NCI-H2029 (cell line): ENCODE results near the gene URB2.
"Not testable (repeated sequence)": the region's sequence is repeated elsewhere in the genome, so short reads cannot be mapped to it uniquely, and the experiment has no call there.

ENCODE experiments used
- DNase-seq: peaks from one replicate; lab custom pipeline; 2025; lab: John Stamatoyannopoulos, UW

The URB2 gene

DNA sequence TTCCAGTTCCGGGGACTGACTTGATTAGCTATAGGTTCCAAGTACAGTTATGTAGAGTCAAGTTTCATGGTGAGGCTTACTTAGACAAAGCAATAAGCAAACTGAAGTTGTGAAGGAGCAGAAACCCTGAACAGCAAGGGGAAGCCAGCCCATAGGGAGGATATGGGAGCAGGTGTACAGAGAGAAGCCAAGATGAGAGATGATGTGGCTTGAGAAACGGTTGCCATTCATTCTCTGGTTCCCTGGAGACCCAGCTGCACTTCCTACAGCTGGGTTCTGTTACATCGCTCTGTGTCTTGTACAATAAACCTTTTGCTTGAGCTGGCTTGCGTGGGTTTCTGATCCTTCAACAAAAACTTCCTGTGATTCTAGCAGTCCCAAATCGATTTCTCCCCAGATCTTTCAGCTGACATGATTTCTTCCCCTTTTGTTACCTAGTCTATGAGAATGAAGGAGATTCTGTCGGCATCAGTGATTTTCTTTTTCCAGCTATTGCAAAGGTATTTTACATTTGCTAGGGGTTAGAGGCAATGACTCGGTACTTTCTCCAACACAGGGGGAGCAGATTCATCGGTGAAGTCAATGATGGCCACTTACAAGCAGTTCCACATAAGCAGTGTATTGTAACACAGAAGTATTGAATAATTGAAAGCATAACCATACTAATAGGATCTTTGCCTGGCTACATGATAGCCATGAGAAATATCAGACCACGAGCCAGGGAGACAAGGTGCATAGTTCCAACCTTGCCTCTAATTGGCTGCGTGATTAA is 67.3 kb downstream of the URB2 start:
- DNase-seq: no peak

DNA sequence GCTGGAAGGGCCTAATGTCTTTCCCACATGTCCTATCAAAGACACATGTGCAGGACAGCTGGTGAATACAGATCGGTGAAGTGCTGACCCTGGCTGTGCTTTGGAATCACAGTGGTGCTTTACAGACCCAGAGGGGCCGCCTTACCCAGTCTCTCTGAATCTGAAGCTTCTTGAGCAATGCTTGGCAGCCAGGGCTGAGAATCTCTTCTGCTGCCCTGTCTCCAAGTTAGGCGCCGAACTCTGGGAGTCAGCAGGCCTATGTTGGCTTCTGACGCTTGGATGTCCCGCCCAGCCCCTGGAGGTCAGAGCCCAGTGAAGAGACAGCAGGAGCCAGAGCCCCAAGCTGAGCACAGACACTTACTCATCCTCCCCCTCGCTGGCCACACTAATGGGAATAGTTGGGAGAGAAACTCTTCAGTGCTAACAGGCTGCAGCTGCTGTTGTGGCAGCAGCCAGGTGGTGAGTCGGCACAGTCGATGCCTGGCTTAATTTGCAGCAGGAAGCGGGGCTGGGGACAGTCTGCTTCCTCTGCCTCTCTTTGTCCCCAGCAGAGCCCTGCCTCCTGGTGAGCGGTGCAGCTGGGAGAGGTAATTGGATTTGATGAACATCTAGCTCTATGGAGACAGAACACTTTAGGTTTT is 68.1 kb downstream of the URB2 start:
- DNase-seq: no peak

DNA sequence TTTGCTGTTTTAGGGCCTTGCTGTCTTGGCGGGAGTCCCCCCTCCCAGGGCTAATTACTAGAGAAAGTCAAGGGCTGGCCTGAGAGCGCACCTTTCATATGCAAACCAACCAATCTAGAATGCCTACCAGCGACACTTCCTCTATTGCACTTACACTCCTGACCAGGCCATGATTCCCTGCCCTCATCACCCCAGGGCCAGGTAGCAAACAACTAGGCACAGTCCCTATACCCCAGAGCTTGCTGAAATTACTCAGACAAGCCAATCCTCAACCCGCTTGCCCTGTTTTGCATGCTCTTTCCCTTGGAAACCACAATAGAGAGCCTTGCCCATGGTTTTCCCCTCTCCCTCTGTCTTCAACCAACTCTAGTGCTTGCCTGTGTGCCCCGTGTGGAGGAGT is 70.3 kb downstream of the URB2 start:
- no peak for DNase-seq

DNA sequence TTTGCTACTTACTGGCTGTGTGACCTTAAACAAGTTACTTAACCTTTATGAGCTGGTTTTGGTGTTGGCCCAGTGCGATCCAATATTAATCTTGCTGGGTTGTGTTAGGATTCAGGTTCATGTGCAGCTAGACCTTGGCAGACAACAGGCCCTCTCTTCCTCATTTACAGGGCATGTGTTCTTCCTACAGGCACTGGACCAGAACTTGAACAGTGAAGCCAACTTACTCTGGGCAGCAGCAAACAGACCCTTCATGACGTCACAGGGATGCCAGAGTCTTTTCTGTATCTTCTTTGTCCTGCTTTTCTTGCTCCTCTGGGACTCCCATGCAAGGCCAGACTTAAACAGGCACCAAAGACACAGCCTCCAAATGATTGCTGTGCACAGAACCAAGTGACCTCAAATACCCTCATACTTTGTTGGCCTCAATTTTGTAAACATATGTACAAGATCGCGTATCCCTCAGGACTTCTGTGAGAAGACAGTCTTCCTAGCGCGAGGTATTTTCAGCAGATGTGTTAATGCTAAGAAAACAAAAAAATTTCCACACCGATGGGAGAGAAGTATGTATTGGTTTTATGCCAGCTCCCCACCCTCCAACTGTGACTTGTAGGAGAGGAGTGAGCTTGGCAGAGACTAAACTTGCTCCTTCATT is 73.7 kb downstream of the URB2 start:
- DNase-seq: no peak

DNA sequence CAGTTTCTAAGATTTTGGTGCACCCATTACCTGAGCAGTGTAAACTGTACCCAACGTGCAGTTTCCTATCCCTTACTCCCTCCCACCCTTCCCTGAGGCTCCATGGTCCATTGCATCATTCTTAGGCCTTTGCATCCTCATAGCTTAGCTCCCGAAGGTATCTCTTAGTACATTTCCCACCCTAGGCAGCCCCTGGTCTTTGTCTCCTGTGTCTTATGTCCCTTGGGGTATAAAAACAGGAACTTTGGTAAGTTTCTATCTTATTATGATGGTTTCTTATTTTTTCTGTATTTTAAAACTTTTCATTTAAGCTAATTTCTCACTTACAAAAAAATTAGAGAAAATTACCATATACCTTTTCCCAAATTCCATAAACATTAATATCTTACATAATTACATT is 78.1 kb downstream of the URB2 start:
- DNase-seq: no peak

DNA sequence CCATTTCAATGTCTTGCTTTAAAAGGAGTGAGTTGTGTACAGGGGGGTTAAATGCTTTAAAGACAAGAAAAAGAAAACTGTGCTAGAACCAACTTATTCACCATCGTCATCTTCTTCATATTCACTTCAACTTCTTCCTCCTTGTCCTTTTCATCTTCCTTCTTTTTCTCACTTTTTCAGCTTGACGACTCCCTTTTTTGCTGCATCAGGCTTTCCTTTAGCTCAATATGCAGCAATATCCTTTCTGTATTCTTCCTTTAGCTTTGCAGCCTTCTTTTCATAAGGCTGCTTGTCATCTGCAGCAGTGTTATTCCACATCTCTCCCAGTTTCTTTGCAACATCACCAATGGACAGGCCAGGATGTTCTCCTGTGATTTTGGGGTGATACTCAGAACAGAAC is 79.1 kb downstream of the URB2 start:
- DNase-seq: not testable (repeated sequence)

DNA sequence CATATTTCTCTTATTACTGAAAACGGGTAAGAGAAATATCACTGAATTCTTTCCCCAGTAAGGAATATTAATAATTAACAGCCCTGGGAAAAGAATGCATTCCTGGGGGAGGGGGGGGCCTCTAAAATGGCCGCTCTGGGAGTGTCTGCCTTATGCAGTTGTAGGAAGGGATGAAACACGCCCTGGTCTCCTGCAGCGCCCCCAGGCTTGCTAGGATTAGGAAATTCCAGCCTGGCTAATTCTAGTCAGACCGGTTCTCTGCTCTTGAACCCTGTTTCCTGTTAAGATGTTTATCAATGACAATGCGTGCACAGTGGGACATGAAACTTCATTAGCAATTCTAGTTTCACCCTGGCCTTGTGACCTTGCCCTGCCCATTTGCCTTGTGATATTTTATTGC is 81.1 kb downstream of the URB2 start:
- DNase-seq: not testable (repeated sequence)

DNA sequence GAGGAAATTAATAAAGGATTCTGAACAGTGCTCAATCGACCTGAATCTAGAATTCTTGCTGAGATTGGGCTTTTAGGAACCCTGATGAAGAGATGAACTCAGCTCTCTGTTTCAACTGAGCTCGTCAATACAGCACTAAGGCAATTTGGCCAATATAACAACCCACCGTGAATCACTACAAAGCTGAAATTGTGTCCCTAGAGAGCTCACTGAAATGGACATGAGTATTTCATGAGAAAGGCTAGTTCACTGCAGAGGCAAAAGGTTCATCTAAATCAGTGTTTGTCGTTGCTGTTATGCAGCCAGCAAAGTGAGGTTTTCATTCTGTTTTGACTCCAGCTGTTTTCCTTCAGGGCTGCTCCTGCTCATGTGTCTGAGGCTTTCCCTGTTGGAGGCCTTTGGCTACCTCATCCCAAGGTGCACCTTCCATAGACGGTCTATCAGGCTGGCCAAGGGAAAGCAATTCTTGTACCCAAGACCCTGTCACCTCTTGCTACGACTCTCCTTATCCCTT is 83.5 kb downstream of the URB2 start:
- no peak for DNase-seq
